GM23338 (cell line): ENCODE data around the gene ROS1. TPM values are rescaled to one million over a fixed set of nuclear protein-coding genes. Genes with fewer than 3 reads are reported as not detected.

ENCODE experiments used
- ATAC-seq: fragments of 200-7000 bp; cut with Tn5 transposase; 3 replicates; pipeline ENCODE4 v1.9.1; 2020
- DNase-seq: peaks from one replicate; pipeline ENCODE4 v3.0.0-alpha.2; 2015; ENCODE audit warnings: low spot score
- H2AFZ ChIP-seq: fragments of 200-600 bp; sonication (generic); 2 replicates; pipeline ENCODE4 v1.8.0; 2016; ENCODE audit warnings: antibody characterized with exemption, mild to moderate bottlenecking, moderate library complexity
- H3F3A ChIP-seq: fragments of 200-600 bp; sonication (generic); replicated peaks from 2 replicates; pipeline ENCODE4 v1.8.0; 2017; ENCODE audit warnings: antibody characterized with exemption, mixed run types, low read depth
- H3K27ac ChIP-seq: fragments of 200-600 bp; sonication (generic); 2 replicates; pipeline ENCODE4 v1.6.1; 2016; ENCODE audit warnings: low read depth
- H3K27me3 ChIP-seq: fragments of 200-600 bp; sonication (generic); 2 replicates; pipeline ENCODE4 v1.8.0; 2016; ENCODE audit warnings: mild to moderate bottlenecking, mixed run types, moderate library complexity; ENCODE audit not compliant: insufficient read depth
- H3K36me3 ChIP-seq: fragments of 200-600 bp; sonication (generic); 2 replicates; pipeline ENCODE4 v1.8.0; 2016; ENCODE audit warnings: mild to moderate bottlenecking; ENCODE audit not compliant: insufficient read depth
- H3K4me1 ChIP-seq: fragments of 200-600 bp; sonication (generic); 2 replicates; pipeline ENCODE4 v1.8.0; 2016; ENCODE audit warnings: mild to moderate bottlenecking, moderate library complexity; ENCODE audit not compliant: insufficient read depth
- H3K4me2 ChIP-seq: fragments of 200-600 bp; sonication (generic); 2 replicates; pipeline ENCODE4 v1.7.1; 2017; ENCODE audit warnings: mixed run types
- H3K4me3 ChIP-seq: fragments of 200-600 bp; sonication (generic); 2 replicates; pipeline ENCODE4 v1.6.1; 2016; ENCODE audit warnings: mixed run types
- H3K79me2 ChIP-seq: fragments of 200-600 bp; sonication (generic); replicated peaks from 2 replicates; pipeline ENCODE4 v1.8.0; 2017; ENCODE audit warnings: mild to moderate bottlenecking; ENCODE audit not compliant: insufficient read depth
- H3K9me2 ChIP-seq: fragments of 200-600 bp; sonication (generic); 2 replicates; pipeline ENCODE4 v1.8.0; 2017; ENCODE audit not compliant: insufficient read depth
- H4K20me1 ChIP-seq: fragments of 200-600 bp; sonication (generic); replicated peaks from 2 replicates; pipeline ENCODE4 v1.8.0; 2017; ENCODE audit warnings: mild to moderate bottlenecking; ENCODE audit not compliant: insufficient read depth
- H3K27ac Mint-ChIP-seq: 2 replicates; pipeline ENCODE4 v1.8.0; 2020; ENCODE audit warnings: inconsistent platforms, mild to moderate bottlenecking, moderate library complexity, mixed read lengths
- H3K27me3 Mint-ChIP-seq: 3 replicates; pipeline ENCODE4 v1.8.0; 2022; ENCODE audit warnings: low read depth, mild to moderate bottlenecking, moderate library complexity, mixed read lengths, inconsistent platforms; ENCODE audit not compliant: insufficient read depth, poor library complexity
- H3K36me3 Mint-ChIP-seq: 3 replicates; pipeline ENCODE4 v1.8.0; 2021; ENCODE audit warnings: low read depth, mild to moderate bottlenecking, inconsistent platforms, moderate library complexity, mixed read lengths
- H3K4me1 Mint-ChIP-seq: 3 replicates; pipeline ENCODE4 v1.8.0; 2020; ENCODE audit warnings: mild to moderate bottlenecking, inconsistent platforms, mixed read lengths
- H3K4me3 Mint-ChIP-seq: 3 replicates; pipeline ENCODE4 v1.8.0; 2021; ENCODE audit warnings: moderate library complexity, mild to moderate bottlenecking, inconsistent platforms, mixed read lengths
- H3K9me3 Mint-ChIP-seq: 3 replicates; pipeline ENCODE4 v1.8.0; 2020; ENCODE audit warnings: moderate library complexity, mild to moderate bottlenecking, inconsistent platforms, mixed read lengths
- CREB1 ChIP-seq: fragments of 250-450 bp; sonication (Bioruptor Pico); IDR thresholded peaks from 2 replicates; pipeline ENCODE4 v1.5.0; 2020; ENCODE audit warnings: low read depth, mild to moderate bottlenecking, moderate library complexity
- CTCF ChIP-seq, 2 experiments: fragments of 200-600 bp in 1 of 2; sonication (generic) in 1 of 2; conservative IDR thresholded peaks; 2 replicates each; pipeline versions ENCODE4 v1.5.1 to v1.6.1; 2016 to 2017; ENCODE audit warnings: antibody characterized with exemption in 2 of 2, low read depth in 2 of 2, mild to moderate bottlenecking in 2 of 2, moderate library complexity in 1 of 2
- EZH2 ChIP-seq: fragments of 200-600 bp; sonication (generic); IDR thresholded peaks from one replicate; pipeline ENCODE4 v1.8.0; 2017; ENCODE audit warnings: antibody characterized with exemption, mild to moderate bottlenecking, low read depth; ENCODE audit not compliant: unreplicated experiment
- EZH2phosphoT487 ChIP-seq: fragments of 200-600 bp; sonication (generic); IDR thresholded peaks from one replicate; pipeline ENCODE4 v1.8.1; 2018; ENCODE audit warnings: antibody characterized with exemption; ENCODE audit not compliant: unreplicated experiment
- JUNB ChIP-seq: IDR thresholded peaks from one replicate; pipeline ENCODE4 v1.6.1; 2016; ENCODE audit warnings: antibody characterized with exemption; ENCODE audit not compliant: unreplicated experiment
- NANOG ChIP-seq: IDR thresholded peaks from 2 replicates; pipeline ENCODE4 v1.6.1; 2016; ENCODE audit warnings: antibody characterized with exemption, borderline replicate concordance
- REST ChIP-seq: IDR thresholded peaks from one replicate; pipeline ENCODE4 v1.6.1; 2018; ENCODE audit warnings: antibody characterized with exemption; ENCODE audit not compliant: unreplicated experiment
- STAT1 ChIP-seq: IDR thresholded peaks from one replicate; pipeline ENCODE4 v1.6.1; 2016; ENCODE audit warnings: antibody characterized with exemption; ENCODE audit not compliant: unreplicated experiment
- ZNF331 ChIP-seq: fragments of 250-450 bp; sonication (Bioruptor Pico); IDR thresholded peaks from 2 replicates; pipeline ENCODE4 v1.5.0; 2020; ENCODE audit warnings: low read depth, mild to moderate bottlenecking, moderate library complexity
- ZNF462 ChIP-seq: fragments of 250-450 bp; sonication (Bioruptor Pico); IDR thresholded peaks from 2 replicates; pipeline ENCODE4 v1.5.0; 2020; ENCODE audit warnings: mild to moderate bottlenecking, moderate library complexity
- polyA plus RNA-seq: library from polyadenylated mRNA; unstranded; fragments of >200 nt; fragmentation: Nextera tagmentation; extraction: Ambion mirVana; gene quantifications from 2 replicates; pipeline ENCODE4 v1.2.1, GENCODE V29; 2016
- total RNA-seq: library from RNA; depleted of rRNA; stranded (reverse); fragments of >200 nt; shearing (Covaris generic); gene quantifications from 2 replicates; pipeline ENCODE4 v1.2.3, GENCODE V29; 2014

ROS1 gene
- total and polyA plus RNA-seq, 2 experiments from 2014 or later, result not detected

GRCh38 chr6:117371492-117371891 lies 54.2 kb downstream of the ROS1 start:
- H3F3A ChIP-seq, result no peaks in the 10 kb centered on the region
- Mint-ChIP-seq H3K36me3 (0 out of 3 replicates have a peak, but pooled peaks cover 3% of the 10 kb centered on the region), H3K4me1 (peaks cover 6% of the 10 kb centered on the region), H3K9me3 (peaks cover 12% of the 10 kb centered on the region), H3K4me3 (no peak overlapping the region), H3K27me3 (peaks cover 2% of the 10 kb centered on the region), H3K27ac (no peak overlapping the region)
- TF ChIP-seq STAT1 (no peak), CREB1 (no peak), ZNF331 (CRISPR knock-in tag) (no peak), EZH2phosphoT487 (no peak), ZNF462 (CRISPR knock-in tag) (no peak), NANOG (no peak), EZH2 (no peak), JUNB (no peak), REST (no peak), CTCF (conservative IDR thresholded peaks at IDR 0.05; ENCODE audit: low read depth in 2 of 2) (no peak)
- no peak overlapping the region for H3K27ac ChIP-seq
- peaks cover 4% of the 10 kb centered on the region; the same call in 1 of the 2 replicates for H3K9me2 ChIP-seq
- peak overlapping the region; percentile 87; the same call in 1 of the 2 replicates for H2AFZ ChIP-seq
- no peak for ATAC-seq
- no peak overlapping the region for H3K4me2 ChIP-seq
- no peaks in the 10 kb centered on the region for H3K36me3 ChIP-seq
- H4K20me1 ChIP-seq, result no peaks in the 10 kb centered on the region
- no peak overlapping the region for H3K4me3 ChIP-seq
- no peaks in the 10 kb centered on the region; the same call in 1 of the 2 replicates for H3K4me1 ChIP-seq
- DNase-seq, result no peak
- no peaks in the 10 kb centered on the region for H3K27me3 ChIP-seq
- no peaks in the 10 kb centered on the region for H3K79me2 ChIP-seq
